H1 (cell line): ENCODE results near the gene TMEM79. TPM values are rescaled to one million over a fixed set of nuclear protein-coding genes. Genes with fewer than 3 reads are reported as not detected.

ENCODE experiments used
- CTCF ChIA-PET: fragments of 300-600 bp; sonication (Branson Sonifier 250); formaldehyde crosslinking; loops from one replicate; lab custom pipeline; 2021; ENCODE audit not compliant: partially characterized antibody; lab: Charles Lee
- POLR2A ChIA-PET: fragments of 300-600 bp; sonication (Branson Sonifier 250); formaldehyde crosslinking; loops from one replicate; lab custom pipeline; 2021; ENCODE audit warnings: inconsistent platforms; ENCODE audit not compliant: partially characterized antibody; lab: Charles Lee
- DNase-seq, 2 experiments: peaks; one replicate each; pipeline versions ENCODE4 v3.0.0 to v3.0.0-alpha.2; 2010 to 2022; ENCODE audit warnings: low spot score in 2 of 2, low read depth in 1 of 2, mixed read lengths in 1 of 2
- FAIRE-seq: peaks from 2 replicates; lab custom pipeline; 2011; peaks lifted over from hg19 to GRCh38; lab: Jason Lieb, UNC
- H2AFZ ChIP-seq: 2 replicates; pipeline ENCODE4 v1.8.1; 2012; ENCODE audit warnings: low read length, inconsistent platforms
- H2AK5ac ChIP-seq: 2 replicates; pipeline ENCODE4 v1.6.1; 2013; ENCODE audit warnings: low read depth, low read length
- H2BK120ac ChIP-seq: replicated peaks from 2 replicates; pipeline ENCODE3; 2013; ENCODE audit warnings: low read depth, low read length, inconsistent platforms
- H2BK12ac ChIP-seq: 2 replicates; pipeline ENCODE4 v1.6.1; 2013; ENCODE audit warnings: low read depth, low read length
- H2BK15ac ChIP-seq: 2 replicates; pipeline ENCODE4 v1.6.1; 2013; ENCODE audit warnings: low read length
- H2BK20ac ChIP-seq: 2 replicates; pipeline ENCODE4 v1.6.1; 2013; ENCODE audit warnings: low read length
- H2BK5ac ChIP-seq: 2 replicates; pipeline ENCODE4 v1.6.1; 2013; ENCODE audit warnings: low read depth, low read length
- H3K14ac ChIP-seq: 2 replicates; pipeline ENCODE4 v1.6.1; 2013; ENCODE audit warnings: inconsistent platforms; ENCODE audit not compliant: insufficient read length
- H3K18ac ChIP-seq: 2 replicates; pipeline ENCODE4 v1.6.1; 2013; ENCODE audit warnings: low read length; ENCODE audit errors: extremely low read depth
- H3K23ac ChIP-seq: 2 replicates; pipeline ENCODE4 v1.6.1; 2013; ENCODE audit warnings: inconsistent platforms; ENCODE audit not compliant: insufficient read length
- H3K23me2 ChIP-seq: 2 replicates; pipeline ENCODE4 v1.6.1; 2013; ENCODE audit warnings: low read depth, low read length
- H3K27ac ChIP-seq: 2 replicates; pipeline ENCODE4 v1.6.1; 2011; ENCODE audit warnings: low read depth, low read length, inconsistent platforms
- H3K27me3 ChIP-seq, 4 experiments: replicated peaks in 1 of 4; 1 replicate in 1 of 4; 2 replicates in 3 of 4; pipeline versions ENCODE4 v1.6.1 to v1.8.1; 2011 to 2013; ENCODE audit warnings: low read length in 3 of 4, mild to moderate bottlenecking in 3 of 4, inconsistent platforms in 2 of 4, mixed read lengths in 2 of 4, moderate library complexity in 1 of 4; ENCODE audit not compliant: control insufficient read depth in 3 of 4, insufficient read depth in 3 of 4; ENCODE audit errors: extremely low read depth in 1 of 4
- H3K36me3 ChIP-seq, 4 experiments: 2 replicates each; pipeline versions ENCODE4 v1.6.1 to v1.8.1; 2011 to 2013; ENCODE audit warnings: mild to moderate bottlenecking in 4 of 4, low read length in 3 of 4, moderate library complexity in 2 of 4, control low read depth in 1 of 4, inconsistent platforms in 1 of 4; ENCODE audit not compliant: insufficient read depth in 4 of 4, control insufficient read depth in 2 of 4
- H3K4ac ChIP-seq: replicated peaks from 2 replicates; pipeline ENCODE3; 2013; ENCODE audit warnings: low read length, low read depth, mixed read lengths, inconsistent platforms; ENCODE audit not compliant: insufficient read length
- H3K4me1 ChIP-seq, 4 experiments: replicated peaks in 1 of 4; 1 replicate in 1 of 4; 2 replicates in 3 of 4; pipeline versions ENCODE4 v1.6.1 to v1.8.1; 2011 to 2013; ENCODE audit warnings: low read length in 3 of 4, inconsistent platforms in 2 of 4, mixed read lengths in 1 of 4; ENCODE audit not compliant: insufficient read depth in 4 of 4, control insufficient read depth in 3 of 4
- H3K4me2 ChIP-seq, 2 experiments: 2 replicates each; pipeline versions ENCODE4 v1.6.1 to v1.8.1; 2011 to 2013; ENCODE audit warnings: low read depth in 2 of 2, low read length in 2 of 2, control low read depth in 1 of 2, inconsistent platforms in 1 of 2, mild to moderate bottlenecking in 1 of 2; ENCODE audit not compliant: insufficient read depth in 1 of 2
- H3K4me3 ChIP-seq, 4 experiments: fragments of 200-600, 300-600 bp in 1 of 4; sonication (generic), shearing (Covaris generic), sonication (Bioruptor Twin) in 1 of 4; 2 replicates each; pipeline versions ENCODE4 v1.5.1 to v1.8.1; 2011 to 2016; ENCODE audit warnings: low read length in 4 of 4, low read depth in 3 of 4, control low read depth in 2 of 4, inconsistent platforms in 2 of 4, mild to moderate bottlenecking in 2 of 4, mixed read lengths in 1 of 4, moderate library complexity in 1 of 4; ENCODE audit not compliant: insufficient read depth in 2 of 4; ENCODE audit errors: extremely low read depth in 1 of 4
- H3K56ac ChIP-seq: replicated peaks from 2 replicates; pipeline ENCODE3; 2013; ENCODE audit warnings: low read depth, mild to moderate bottlenecking, mixed read lengths, low read length, inconsistent platforms; ENCODE audit not compliant: insufficient read length
- H3K79me1 ChIP-seq: 2 replicates; pipeline ENCODE4 v1.6.1; 2013; ENCODE audit warnings: low read depth, low read length, control low read depth
- H3K79me2 ChIP-seq, 2 experiments: 2 replicates each; pipeline versions ENCODE4 v1.6.1 to v1.8.1; 2012 to 2013; ENCODE audit warnings: low read length in 2 of 2, mild to moderate bottlenecking in 2 of 2, inconsistent platforms in 1 of 2; ENCODE audit not compliant: insufficient read depth in 2 of 2, control insufficient read depth in 1 of 2
- H3K9ac ChIP-seq, 4 experiments: replicated peaks in 1 of 4; 1 replicate in 1 of 4; 2 replicates in 3 of 4; pipeline versions ENCODE4 v1.6.1 to v1.8.1; 2011 to 2013; ENCODE audit warnings: low read depth in 3 of 4, low read length in 3 of 4, control low read depth in 2 of 4, mild to moderate bottlenecking in 2 of 4, moderate library complexity in 2 of 4, inconsistent platforms in 1 of 4; ENCODE audit errors: extremely low read depth in 1 of 4
- H3K9me3 ChIP-seq, 2 experiments: 2 replicates each; pipeline versions ENCODE4 v1.6.1 to v1.8.1; 2012 to 2013; ENCODE audit warnings: mild to moderate bottlenecking in 2 of 2, moderate library complexity in 2 of 2, control low read depth in 1 of 2, inconsistent platforms in 1 of 2, low read depth in 1 of 2, low read length in 1 of 2, mixed read lengths in 1 of 2; ENCODE audit not compliant: insufficient read depth in 2 of 2
- H4K20me1 ChIP-seq, 2 experiments: replicated peaks in 1 of 2; 2 replicates each; pipeline versions ENCODE3 to v1.8.1; 2011 to 2013; ENCODE audit warnings: inconsistent platforms in 2 of 2, low read length in 2 of 2, mild to moderate bottlenecking in 1 of 2; ENCODE audit not compliant: insufficient read depth in 2 of 2, control insufficient read depth in 1 of 2
- H4K5ac ChIP-seq: 2 replicates; pipeline ENCODE4 v1.6.1; 2013; ENCODE audit warnings: low read length, low read depth, mixed read lengths, inconsistent platforms; ENCODE audit not compliant: insufficient read length
- H4K8ac ChIP-seq: 2 replicates; pipeline ENCODE4 v1.8.0; 2013; ENCODE audit warnings: mild to moderate bottlenecking, moderate library complexity, low read length, inconsistent platforms; ENCODE audit not compliant: insufficient read depth; ENCODE audit errors: extremely low read depth
- H4K91ac ChIP-seq: replicated peaks from 2 replicates; pipeline ENCODE3; 2013; ENCODE audit warnings: low read length, mixed read lengths, inconsistent platforms; ENCODE audit not compliant: insufficient read length
- ASH2L ChIP-seq: fragments of 200-600, 300-600 bp; sonication (generic); IDR thresholded peaks from one replicate; pipeline ENCODE4 v1.7.1; 2017; ENCODE audit warnings: low read length
- CEBPB ChIP-seq: IDR thresholded peaks from 2 replicates; pipeline ENCODE4 v1.6.1; 2012; ENCODE audit warnings: low read depth, low read length
- JUN ChIP-seq: IDR thresholded peaks from 2 replicates; pipeline ENCODE4 v1.6.1; 2011; ENCODE audit warnings: low read depth, mild to moderate bottlenecking, improper control_type of control experiment, low read length
- POLR2A ChIP-seq, 2 experiments: IDR thresholded peaks; 1 replicate in 1 of 2; 2 replicates in 1 of 2; pipeline ENCODE4 v1.6.1; 2011; ENCODE audit warnings: low read depth in 2 of 2, low read length in 2 of 2, mild to moderate bottlenecking in 2 of 2; ENCODE audit errors: control extremely low read depth in 1 of 2
- RXRA ChIP-seq: IDR thresholded peaks from 2 replicates; pipeline ENCODE4 v1.6.1; 2011; ENCODE audit warnings: low read depth, mild to moderate bottlenecking, low read length, moderate library complexity; ENCODE audit not compliant: insufficient read depth
- SP1 ChIP-seq: IDR thresholded peaks from 2 replicates; pipeline ENCODE4 v1.6.1; 2011; ENCODE audit warnings: low read depth, low read length
- TEAD4 ChIP-seq: IDR thresholded peaks from 2 replicates; pipeline ENCODE4 v1.6.1; 2012; ENCODE audit warnings: low read depth, low read length, inconsistent platforms, mixed read lengths
- WGBS, 2 experiments: shearing (Covaris generic) in 1 of 2; methylation state at CpG; one replicate each; pipeline versions ENCODE4 v1.1.6 to v1.1.7; 2013 to 2015; ENCODE audit warnings: low lambda C conversion rate in 2 of 2, mixed read lengths in 2 of 2, inconsistent platforms in 1 of 2, low coverage in 1 of 2, missing lambda C conversion rate in 1 of 2; ENCODE audit not compliant: insufficient replicate concordance in 2 of 2, insufficient coverage in 1 of 2, insufficient read length in 1 of 2; ENCODE audit errors: extremely low coverage in 1 of 2, missing lambda C conversion rate in 1 of 2; 5-methylcytosine and 5-hydroxymethylcytosine counted together
- polyA plus RNA-seq, 7 experiments: library from polyadenylated mRNA; depleted of rRNA in 3 of 7; stranded (reverse) in 5 of 7; unstranded in 2 of 7; fragments of >200 nt in 5 of 7; fragments of 200-250 nt in 2 of 7; gene quantifications; 1 replicate in 5 of 7; 2 replicates in 1 of 7; 4 replicates in 1 of 7; pipeline versions ENCODE4 v1.2.1 to v1.2.3, GENCODE V29; 2011 to 2013; ENCODE audit warnings: missing spikeins in 2 of 7, mixed read lengths in 2 of 7
- total RNA-seq: library from RNA; stranded (reverse); fragmentation: NEBNext Ultra II Directional; extraction: Animal tissue kit (Norgen Biotek cat#: 25700); gene quantifications from 2 replicates; pipeline ENCODE4 v1.2.1, GENCODE V29; 2021

The TMEM79 gene
- total and polyA plus RNA-seq, 2 of the 8 experiments (the other 6 are each of a cell fraction or from before 2014, with no cell fraction given): 2.1 to 2.3 TPM

- Histone ChIP-seq H3K9ac (peak overlapping the region; percentile 88 to 97 (median 96)), H2AK5ac (no peak overlapping the region; the same call in 1 of the 2 replicates), H3K23me2 (peaks cover 13% of the 10 kb centered on the region), H3K9me3 (no peaks in the 10 kb centered on the region), H2BK15ac (no peak overlapping the region; the same call in 1 of the 2 replicates), H4K8ac (no peak overlapping the region), H3K4ac (no peak overlapping the region), H3K4me3 (peak overlapping the region; percentile 74 to 93 (median 85); a peak in 7 of 8 replicates), H3K14ac (no peak overlapping the region), H3K27ac (peak overlapping the region; percentile 78), H3K4me2 (peak overlapping the region; percentile 78 to 92), H3K23ac (no peak overlapping the region), H4K5ac (no peak overlapping the region), H3K4me1 (peaks cover 0 to 10% (median 3%) of the 10 kb centered on the region in 4 experiments; a peak in 2 of 7 replicates), H3K18ac (no peak overlapping the region), H2BK12ac (no peak overlapping the region), H3K56ac (no peak overlapping the region), H4K20me1 (peaks cover 3 to 13% of the 10 kb centered on the region in 2 experiments), H2BK5ac (no peak overlapping the region; the same call in 1 of the 2 replicates), H3K36me3 (peaks cover 2 to 13% (median 7%) of the 10 kb centered on the region in 4 experiments; a peak in 5 of 8 replicates), H2AFZ (peak overlapping the region; percentile 45), H2BK20ac (no peak overlapping the region), H2BK120ac (no peak overlapping the region), H3K79me1 (peaks cover 10% of the 10 kb centered on the region), H4K91ac (no peak overlapping the region), H3K27me3 (no peaks in the 10 kb centered on the region), H3K79me2 (peaks cover 23 to 37% of the 10 kb centered on the region in 2 experiments)
- 100% methylated on average over 1 of the region's 1 CpG; no CpG with 5 or more reads in 1 of the 2 experiments for WGBS, 2 experiments
- CTCF ChIA-PET: interaction anchor here (0.7 to 5.3 kb wide), 12 partner anchors 11 to 1032 kb away, joined by 3 to 25 read pairs (median 3); no protein-coding TSS in a partner anchor
- DNase-seq (no peak), FAIRE-seq (no peak)
- TF ChIP-seq TEAD4 (no peak), CEBPB (no peak), RXRA (no peak), POLR2A (IDR thresholded peaks at IDR 0.05; ENCODE audit: control extremely low read depth in 1 of 2, low read depth in 2 of 2, low read length in 2 of 2) (no peak), ASH2L (no peak), SP1 (no peak), JUN (no peak)
- POLR2A ChIA-PET: interaction anchor here (0.9 to 17.4 kb wide), 17 partner anchors 8 to 1077 kb away, joined by 3 to 221 read pairs (median 7); partner anchors contain the start of genes BGLAP, CCT3, GLMP and PAQR6
Measured at GRCh38 chr1:156283521-156283920, 604 bp upstream of the TMEM79 start.
